Keratinocyte (primary cell): Measurements from ENCODE around the gene TRIM47.

Experiments used
- CTCF ChIP-seq, 3 experiments: IDR thresholded peaks in 1 of 3; conservative IDR thresholded peaks in 1 of 3; optimal IDR thresholded peaks in 1 of 3; 2 replicates in 2 of 3; 3 replicates in 1 of 3; pipeline versions ENCODE3 to v1.5.1; 2011; ENCODE audit warnings: low read length in 3 of 3, mild to moderate bottlenecking in 3 of 3, moderate library complexity in 2 of 3, control low read depth in 1 of 3, inconsistent platforms in 1 of 3; ENCODE audit not compliant: insufficient read depth in 2 of 3; ENCODE audit errors: extremely low read depth in 1 of 3
- EZH2 ChIP-seq: IDR thresholded peaks from one replicate; pipeline ENCODE4 v1.6.1; 2012; ENCODE audit warnings: inconsistent platforms, mild to moderate bottlenecking, low read length, moderate library complexity

DNA sequence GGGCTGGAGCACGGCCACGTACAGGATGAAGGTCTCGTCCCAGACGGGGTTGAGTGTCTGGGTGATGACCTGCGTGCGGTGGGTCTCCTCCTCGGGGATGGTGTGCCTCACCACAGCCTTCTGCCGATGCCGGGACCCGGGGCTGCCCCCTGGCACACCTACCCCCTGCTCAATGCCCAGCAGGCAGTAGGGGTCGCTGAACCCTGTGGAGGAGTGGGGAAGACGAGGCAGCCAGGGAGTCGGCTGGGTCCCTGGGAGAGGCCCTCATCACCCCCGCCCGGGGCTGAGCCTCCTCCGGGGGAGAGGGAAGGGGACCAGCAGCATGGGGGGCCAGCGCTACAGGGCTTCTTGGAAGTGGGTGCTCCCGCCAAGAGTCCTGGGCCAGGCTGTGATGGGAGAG, 36.0 kb downstream of the TRIM47 start:
- TF ChIP-seq CTCF (optimal IDR thresholded peaks at IDR 0.05 in 1 of 3, IDR thresholded peaks at IDR 0.05 in 1 of 3, conservative IDR thresholded peaks at IDR 0.05 in 1 of 3; ENCODE audit: extremely low read depth in 1 of 3, insufficient read depth in 2 of 3, low read length in 3 of 3) (no peak), EZH2 (no peak)
